ENCODE results near the gene HMGA1.
A peak's percentile ranks its signal among the peaks of the same experiment; 100 is the strongest.
"Not testable (repeated sequence)": the region's sequence is repeated elsewhere in the genome, so short reads cannot be mapped to it uniquely, and the experiment has no call there.

HMGA1 gene

GRCh38 chr6:34240329-34241248, 3.9 kb downstream of the HMGA1 start:
- H3K27ac ChIP-seq: no peak overlapping the region
- no peak for TF ChIP-seq CTCF (IDR thresholded peaks at IDR 0.05)
- peak; percentile 70 for DNase-seq (ENCODE audit: low spot score)

GRCh38 chr6:34241351-34242215, 4.9 kb downstream of the HMGA1 start:
- Histone ChIP-seq H3K27ac (no peak overlapping the region), H3K4me3 (no peak overlapping the region)
- peak; percentile 50 for DNase-seq (ENCODE audit: low spot score)
- no peak for TF ChIP-seq CTCF (IDR thresholded peaks at IDR 0.05)

More at GRCh38 chr6:34240329-34241248, 3.9 kb downstream of the HMGA1 start:
- no peak overlapping the region for H3K4me3 ChIP-seq

- no peak overlapping the region for H3K27ac ChIP-seq
- peak; percentile 69 for DNase-seq (ENCODE audit: low spot score)
These were observed 5.8 kb downstream of the HMGA1 start for GRCh38 chr6:34242252-34243130.

GRCh38 chr6:34243131-34243771, 6.6 kb downstream of the HMGA1 start:
- peak; percentile 46 for DNase-seq (ENCODE audit: low spot score)
- H3K4me3 ChIP-seq: no peak overlapping the region
- peak overlapping the region in 1 of 2 donors; percentile 62 for H3K27ac ChIP-seq
- TF ChIP-seq CTCF (IDR thresholded peaks at IDR 0.05): no peak

More at GRCh38 chr6:34242252-34243130, 5.8 kb downstream of the HMGA1 start:
- no peak for TF ChIP-seq CTCF (IDR thresholded peaks at IDR 0.05)
- H3K4me3 ChIP-seq: no peak overlapping the region

- DNase-seq (ENCODE audit: low spot score): peak; percentile 82
- Histone ChIP-seq H3K4me3 (peak overlapping the region; percentile 44), H3K27ac (peak overlapping the region; percentile 1 to 62)
- no peak for TF ChIP-seq CTCF (IDR thresholded peaks at IDR 0.05)
These were observed 7.5 kb downstream of the HMGA1 start for GRCh38 chr6:34243901-34244884.

GRCh38 chr6:34245032-34245760, 8.5 kb downstream of the HMGA1 start:
- not testable (repeated sequence) for H3K4me3 ChIP-seq
- H3K27ac ChIP-seq: peak overlapping the region in 1 of 2 donors; percentile 62
- DNase-seq (ENCODE audit: low spot score): peak; percentile 69

GRCh38 chr6:34245761-34246140, 9.1 kb downstream of the HMGA1 start:
- DNase-seq (ENCODE audit: low spot score); H3K4me3 ChIP-seq; H3K27ac ChIP-seq: not testable (repeated sequence)
